Keratinocyte (primary cell): ENCODE results near the gene SLFN11.

Experiments used
- CTCF ChIP-seq, 3 experiments: IDR thresholded peaks in 1 of 3; conservative IDR thresholded peaks in 1 of 3; optimal IDR thresholded peaks in 1 of 3; 2 replicates in 2 of 3; 3 replicates in 1 of 3; pipeline versions ENCODE3 to v1.5.1; 2011; ENCODE audit warnings: low read length in 3 of 3, mild to moderate bottlenecking in 3 of 3, moderate library complexity in 2 of 3, control low read depth in 1 of 3, inconsistent platforms in 1 of 3; ENCODE audit not compliant: insufficient read depth in 2 of 3; ENCODE audit errors: extremely low read depth in 1 of 3
- EZH2 ChIP-seq: IDR thresholded peaks from one replicate; pipeline ENCODE4 v1.6.1; 2012; ENCODE audit warnings: inconsistent platforms, mild to moderate bottlenecking, low read length, moderate library complexity

GRCh38 chr17:35368081-35368830 lies 5.2 kb downstream of the SLFN11 start:
- TF ChIP-seq CTCF (optimal IDR thresholded peaks at IDR 0.05 in 1 of 3, IDR thresholded peaks at IDR 0.05 in 1 of 3, conservative IDR thresholded peaks at IDR 0.05 in 1 of 3; ENCODE audit: extremely low read depth in 1 of 3, insufficient read depth in 2 of 3, low read length in 3 of 3), result no peak
- TF ChIP-seq EZH2, result no peak
